ENCODE data around the gene BRI3BP.
"Not testable (repeated sequence)": the region's sequence is repeated elsewhere in the genome, so short reads cannot be mapped to it uniquely, and the experiment has no call there.

The BRI3BP gene

DNA sequence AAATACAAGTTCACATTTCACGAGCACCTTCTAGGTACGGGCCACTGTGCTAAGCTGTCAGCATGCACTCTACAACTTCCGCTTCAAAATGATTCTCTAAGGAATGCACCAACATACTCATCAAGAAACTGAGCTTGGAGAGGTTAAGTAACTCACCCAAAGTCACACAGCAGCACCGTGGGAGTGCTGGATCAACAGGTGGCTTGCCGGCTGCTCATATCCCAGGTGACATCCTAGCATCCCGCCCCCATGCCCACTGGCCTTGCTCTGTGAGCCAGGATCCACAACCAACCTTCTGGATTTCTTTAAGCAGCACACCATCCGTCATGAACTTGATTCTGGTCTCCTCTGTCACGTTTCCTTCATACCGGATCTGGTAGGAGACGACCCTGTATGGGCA is 21.2 kb upstream of the BRI3BP start:
- no peak for DNase-seq (ENCODE audit: low read depth in 1 of 2, low spot score in 1 of 2)

DNA sequence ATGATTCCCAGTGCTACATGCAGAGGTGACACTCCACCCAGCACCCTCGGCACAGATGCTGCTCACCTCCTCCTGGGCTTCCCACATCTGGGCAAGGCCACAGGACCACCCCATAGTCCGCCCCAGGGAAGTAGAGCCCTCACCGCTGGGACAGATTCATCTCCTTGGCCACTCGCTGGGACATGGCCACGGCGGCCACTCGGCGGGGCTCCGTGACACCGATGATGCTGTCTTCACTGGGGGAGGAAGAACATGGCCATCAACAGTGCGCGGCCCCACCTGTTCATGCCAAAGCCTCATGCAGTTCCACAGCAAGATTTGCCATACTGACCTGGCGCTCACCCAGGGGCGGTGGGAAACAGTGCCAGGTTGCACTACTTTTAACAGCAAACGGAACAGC is 18.2 kb upstream of the BRI3BP start:
- no peak for DNase-seq (ENCODE audit: low read depth in 1 of 2, low spot score in 1 of 2)

DNA sequence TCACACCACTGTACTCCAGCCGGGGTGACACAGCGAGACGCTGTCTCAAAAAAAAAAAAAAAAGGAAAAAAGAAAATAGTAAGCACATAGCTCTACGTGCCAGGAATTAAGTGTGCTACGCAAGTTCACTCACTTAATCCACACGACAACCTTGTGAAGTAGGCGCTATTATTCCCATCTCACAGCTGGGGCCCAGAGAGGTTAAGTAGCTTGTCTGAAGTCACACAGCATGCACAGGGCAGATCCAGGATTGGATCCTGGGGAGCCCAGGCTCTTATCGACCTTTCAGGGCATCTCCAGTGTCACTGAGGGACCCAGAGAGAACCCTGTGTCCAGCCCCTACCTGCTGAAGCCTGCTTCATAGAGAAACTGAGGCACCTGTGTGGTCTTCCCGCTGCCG is 16.4 kb upstream of the BRI3BP start:
- DNase-seq (ENCODE audit: low read depth in 1 of 2, low spot score in 1 of 2), result no peak

DNA sequence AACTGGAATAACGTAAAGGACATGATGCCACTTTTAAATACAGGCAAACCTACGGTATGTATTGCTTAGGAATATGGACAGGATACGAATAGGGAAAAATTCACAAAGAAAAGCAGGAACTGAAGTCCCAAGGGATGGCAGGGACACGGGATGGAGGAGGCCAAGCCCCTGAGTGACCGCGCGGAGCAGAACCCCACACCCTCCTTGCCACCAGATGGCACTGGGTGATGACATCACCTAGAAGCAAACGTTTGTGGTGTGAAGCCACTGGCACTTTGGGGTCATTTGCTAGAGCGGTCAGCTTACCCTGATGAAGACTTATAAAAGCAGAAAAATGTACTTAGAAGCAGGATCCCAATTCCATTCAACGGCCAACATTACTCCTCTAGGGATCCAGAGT is 13.9 kb upstream of the BRI3BP start:
- no peak for DNase-seq (ENCODE audit: low read depth in 1 of 2, low spot score in 1 of 2)

DNA sequence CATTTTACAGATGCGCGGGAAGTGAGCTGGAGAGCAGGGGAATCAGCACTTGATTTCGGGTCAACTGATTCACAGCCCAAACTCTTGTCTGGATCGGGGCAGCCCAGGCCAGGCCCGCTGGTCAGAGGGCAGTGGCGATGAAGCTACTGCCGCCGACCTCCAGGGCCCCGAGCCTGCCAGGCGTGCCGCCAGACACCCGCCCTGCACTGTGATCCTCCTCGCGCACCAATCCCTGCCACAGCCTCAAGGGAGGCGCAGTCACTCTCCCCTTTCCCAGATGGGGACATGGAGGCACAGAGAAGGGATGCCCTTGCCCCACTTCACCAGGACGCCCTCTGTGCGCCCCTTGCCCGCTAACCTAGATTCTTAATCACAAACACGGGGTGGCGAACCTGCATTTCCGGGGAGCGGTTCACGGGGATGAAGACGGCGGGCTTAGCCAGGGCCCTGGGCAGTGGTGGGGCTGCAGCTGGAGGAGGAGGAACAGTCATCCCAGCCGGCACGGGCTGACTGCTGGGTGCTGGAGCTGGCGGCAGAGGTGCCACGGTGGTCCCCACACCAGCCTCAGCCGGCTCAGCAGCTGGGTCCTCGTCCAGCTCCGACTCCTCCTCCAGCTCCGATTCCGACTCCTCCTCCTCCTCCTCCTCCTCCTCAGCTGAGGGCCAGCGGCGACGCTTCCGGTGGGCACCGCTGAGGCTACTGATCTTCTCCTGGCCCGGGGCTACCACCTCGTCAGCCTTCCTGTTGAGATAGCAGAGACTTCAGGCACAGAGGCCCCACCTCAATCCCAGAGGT is 13.2 kb upstream of the BRI3BP start:
- DNase-seq (ENCODE audit: low read depth in 1 of 2, low spot score in 1 of 2), result no peak

DNA sequence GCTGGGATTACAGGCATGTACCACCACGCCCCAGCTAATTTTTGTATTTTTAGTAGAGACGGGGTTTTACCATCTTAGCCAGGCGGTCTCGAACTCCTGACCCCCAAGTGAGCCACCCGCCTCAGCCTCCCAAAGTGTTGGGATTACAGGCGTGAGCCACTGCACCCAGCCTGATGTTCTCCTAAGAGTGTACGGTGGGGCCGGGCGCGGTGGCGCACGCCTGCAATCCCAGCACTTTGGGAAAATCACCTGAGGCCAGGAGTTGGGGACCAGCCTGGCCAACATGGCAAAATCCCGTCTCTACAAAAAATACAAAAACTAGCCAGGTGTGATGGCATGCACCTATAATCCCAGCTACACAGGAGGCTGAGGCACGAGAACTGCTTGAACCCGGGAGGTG is 6.6 kb upstream of the BRI3BP start:
- not testable (repeated sequence) for DNase-seq (ENCODE audit: low read depth in 1 of 2, low spot score in 1 of 2)

DNA sequence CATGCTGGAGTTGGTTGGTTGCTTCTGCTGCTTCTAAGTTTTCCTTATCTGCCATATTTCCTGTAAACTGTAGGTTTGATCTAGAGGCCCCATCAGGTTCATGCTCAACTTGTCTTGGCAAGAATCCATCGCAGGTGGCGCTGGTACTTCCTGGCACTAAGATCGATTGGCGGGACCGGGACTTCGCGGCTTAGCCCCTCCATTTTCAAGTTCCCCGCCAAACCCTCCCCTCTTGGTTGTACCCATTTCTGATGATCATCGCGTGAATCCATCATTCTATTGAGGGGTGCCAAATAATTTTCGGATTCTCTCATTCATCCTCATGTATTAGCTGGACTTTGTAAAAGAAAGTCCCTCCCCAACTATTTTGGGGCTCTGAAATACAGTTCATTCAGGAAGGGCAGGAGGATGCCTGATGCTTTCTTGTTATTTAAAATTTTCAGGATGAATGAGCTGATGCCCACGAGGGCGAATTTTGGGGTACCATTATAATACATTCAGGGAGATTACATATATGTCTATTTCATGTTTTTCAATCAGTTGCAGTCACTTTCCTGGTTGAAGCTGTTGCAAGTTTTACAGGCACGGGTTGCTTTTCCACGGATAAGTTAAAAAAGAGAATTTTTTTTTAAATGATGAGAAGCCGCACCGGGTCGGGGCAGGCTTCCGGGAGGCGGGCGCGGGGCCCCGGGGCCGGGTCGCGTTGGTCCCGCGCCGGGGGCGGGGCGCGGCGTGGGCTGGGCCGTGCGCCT is 395 bp upstream of the BRI3BP start:
- DNase-seq (ENCODE audit: low read depth in 1 of 2, low spot score in 1 of 2), result peak; percentile 53 to 70

DNA sequence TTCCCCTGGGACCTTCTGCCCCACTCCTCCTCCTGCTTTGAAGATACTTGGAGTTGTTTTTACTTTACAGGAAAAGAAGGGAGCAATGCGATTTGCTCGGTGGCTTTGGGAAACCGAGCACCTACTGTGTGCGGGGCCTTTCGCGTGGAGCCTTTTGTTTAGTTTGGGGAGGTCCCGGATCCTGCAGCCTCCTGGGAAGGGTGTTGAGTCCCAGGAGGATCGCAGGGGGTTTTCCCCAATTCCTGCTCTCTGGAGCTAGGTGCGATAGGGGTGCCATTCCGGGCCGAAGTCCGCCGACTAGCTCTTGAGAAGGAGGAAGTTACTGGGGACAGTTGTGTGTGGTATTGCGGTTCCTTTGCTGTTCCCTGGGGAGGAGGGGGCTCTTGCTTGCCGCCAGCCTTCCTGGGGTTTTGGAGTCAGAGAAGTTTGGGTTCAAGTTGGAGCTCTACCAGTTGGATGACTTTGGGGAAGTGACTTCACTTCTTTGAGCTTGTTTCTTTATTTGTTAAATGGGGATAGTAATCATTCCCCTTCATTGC is 1.1 kb downstream of the BRI3BP start:
- no peak for DNase-seq (ENCODE audit: low read depth in 1 of 2, low spot score in 1 of 2)

DNA sequence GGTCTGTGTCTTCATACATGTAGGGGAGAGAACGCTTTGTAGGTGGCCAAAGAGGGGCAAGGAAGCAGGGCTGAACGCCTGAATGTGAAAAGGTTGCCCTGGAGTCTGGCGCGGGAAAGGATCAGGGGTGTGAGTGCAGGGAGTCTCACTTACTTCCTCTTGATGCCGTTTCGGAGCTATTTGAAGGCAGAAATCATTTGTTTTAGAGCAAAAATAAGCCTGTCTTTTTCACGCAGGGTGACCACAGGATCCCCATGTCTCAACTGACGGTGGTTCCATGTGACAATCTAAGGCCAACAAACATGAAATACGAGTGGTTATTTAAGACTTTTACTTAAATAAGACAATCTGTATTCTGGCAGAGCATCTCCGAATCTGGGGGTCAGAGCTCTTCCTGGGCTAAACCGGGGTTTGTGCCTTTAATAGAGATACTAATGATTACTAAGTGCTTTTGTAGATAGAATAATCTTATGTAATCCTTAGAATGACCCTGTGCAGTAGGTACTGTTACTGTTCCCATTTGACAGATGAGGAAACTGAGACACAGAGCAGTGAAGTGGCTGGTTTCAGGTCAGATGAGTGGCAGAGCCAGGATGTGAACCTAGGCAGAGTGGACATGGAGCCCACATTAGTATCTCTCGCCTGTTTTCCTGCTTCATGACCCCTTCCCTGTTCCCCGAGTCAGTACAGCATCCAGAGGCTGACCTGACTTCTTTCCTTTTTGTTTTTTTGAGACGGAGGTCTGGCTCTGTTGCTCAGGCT is 1.9 kb downstream of the BRI3BP start:
- DNase-seq (ENCODE audit: low read depth in 1 of 2, low spot score in 1 of 2), result no peak

DNA sequence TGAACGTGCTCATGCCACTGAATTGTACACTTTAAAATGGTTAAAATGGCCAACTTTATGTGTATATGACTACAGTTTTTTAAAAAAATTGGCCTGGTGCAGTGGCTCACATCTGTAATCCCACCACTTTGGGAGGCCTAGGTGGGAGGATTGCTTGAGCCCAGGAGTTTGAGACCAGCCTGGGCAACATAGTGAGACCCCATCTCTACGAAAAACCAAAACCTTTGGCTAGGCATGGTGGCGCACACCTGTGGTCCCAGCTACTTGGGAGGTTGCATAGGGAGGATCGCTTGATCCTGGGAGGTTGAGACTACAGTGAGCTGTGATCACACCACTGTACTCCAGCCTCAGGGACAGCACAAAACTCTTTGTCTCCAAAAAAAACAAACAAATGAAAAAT is 5.3 kb downstream of the BRI3BP start:
- DNase-seq (ENCODE audit: low read depth in 1 of 2, low spot score in 1 of 2), result no peak

DNA sequence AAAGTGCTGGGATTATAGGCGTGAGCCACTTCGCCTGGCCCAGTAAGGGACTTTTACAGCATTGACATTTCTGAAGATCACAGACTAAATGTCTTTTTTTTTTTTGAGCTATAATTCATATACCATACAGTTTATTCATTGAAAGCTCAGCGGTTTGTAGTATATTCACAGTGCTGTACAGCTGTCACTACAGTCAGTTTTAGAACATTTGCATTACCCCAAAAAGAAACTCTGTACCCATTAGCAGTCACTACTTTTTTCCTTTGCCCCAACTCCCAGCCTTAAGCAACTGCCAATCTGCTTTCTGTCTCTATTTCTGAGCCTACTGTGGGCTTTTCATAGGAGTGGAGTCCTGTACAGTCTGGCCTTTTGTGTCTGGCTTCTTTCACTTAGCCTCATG is 8.2 kb downstream of the BRI3BP start:
- no peak for DNase-seq (ENCODE audit: low read depth in 1 of 2, low spot score in 1 of 2)

DNA sequence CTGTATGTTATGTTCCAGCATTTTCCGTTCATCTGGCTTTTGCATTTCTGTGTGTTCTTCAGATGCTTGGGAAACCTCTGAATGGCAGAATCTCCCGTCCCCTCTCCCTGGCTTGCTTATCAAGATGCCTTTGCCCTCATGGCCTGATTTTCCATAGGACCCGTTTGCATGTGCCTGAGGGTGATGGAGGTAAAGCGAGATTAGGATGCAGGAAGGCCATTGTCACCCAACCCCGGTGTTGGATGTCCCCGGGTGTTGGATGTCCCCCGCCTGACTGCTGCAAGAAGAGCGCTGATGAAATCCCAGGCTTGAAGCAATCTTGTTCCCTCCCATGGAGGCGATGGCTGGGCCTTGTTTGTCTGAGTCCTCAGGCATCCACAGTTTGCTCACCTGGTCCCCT is 9.6 kb downstream of the BRI3BP start:
- no peak for DNase-seq (ENCODE audit: low read depth in 1 of 2, low spot score in 1 of 2)

DNA sequence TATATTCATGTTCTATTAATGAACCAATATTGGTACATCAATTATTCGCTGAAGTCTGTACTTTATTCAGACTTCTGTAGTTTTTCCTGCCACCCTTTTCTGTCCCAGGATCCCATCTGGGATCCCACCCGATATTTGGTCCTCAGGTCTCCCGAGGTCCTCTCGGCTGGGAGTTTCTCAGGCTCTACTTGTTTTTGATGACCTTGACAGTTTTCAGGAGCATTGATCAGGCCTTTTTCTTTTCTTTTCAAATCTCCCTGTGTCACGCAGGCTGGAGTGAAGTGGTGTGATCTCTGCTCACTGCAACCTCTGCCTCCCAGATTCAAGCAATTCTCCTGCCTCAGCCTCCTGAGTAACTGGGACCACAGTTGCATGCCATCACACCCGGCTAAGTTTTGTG is 11.2 kb downstream of the BRI3BP start:
- no peak for DNase-seq (ENCODE audit: low read depth in 1 of 2, low spot score in 1 of 2)

DNA sequence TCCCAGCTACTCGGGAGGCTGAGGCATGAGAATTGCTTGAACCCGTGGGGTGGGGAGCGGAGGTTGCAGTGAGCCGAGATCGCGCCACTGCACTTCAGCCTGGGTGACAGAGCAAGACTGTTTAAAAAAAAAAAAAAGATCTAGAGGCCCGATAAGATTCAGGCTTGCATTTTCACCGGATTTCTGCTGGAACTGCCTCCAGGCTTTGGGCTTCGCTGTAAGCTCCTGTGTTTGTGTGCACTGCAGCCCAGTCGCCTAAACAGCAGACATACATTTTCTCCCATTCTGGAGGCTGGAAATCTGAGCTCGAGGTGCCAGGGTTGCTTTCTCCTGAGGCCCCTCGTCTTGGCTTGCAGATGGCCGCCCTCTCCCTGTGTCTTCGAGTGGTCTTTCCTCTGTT is 12.2 kb downstream of the BRI3BP start:
- no peak for DNase-seq (ENCODE audit: low read depth in 1 of 2, low spot score in 1 of 2)

DNA sequence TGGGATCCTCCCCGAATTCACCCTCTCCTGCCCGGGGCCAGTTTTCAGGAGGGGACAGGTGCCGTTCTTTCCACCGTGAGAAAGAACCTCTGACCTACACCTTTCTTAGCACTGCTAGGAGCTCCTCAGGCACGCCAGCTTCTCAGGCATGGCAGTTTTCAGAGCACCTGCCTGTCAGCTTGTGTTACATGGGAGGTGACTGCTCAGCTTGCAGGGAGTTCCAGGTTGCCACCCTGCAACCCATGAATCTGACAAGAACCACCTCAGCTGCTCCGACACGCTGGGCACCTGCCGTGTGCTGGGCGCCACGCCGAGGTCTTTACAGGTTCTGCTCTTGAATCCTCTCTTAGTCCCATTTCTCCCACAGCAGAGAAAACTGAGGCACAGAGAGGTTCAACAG is 12.9 kb downstream of the BRI3BP start:
- DNase-seq (ENCODE audit: low read depth in 1 of 2, low spot score in 1 of 2), result no peak

DNA sequence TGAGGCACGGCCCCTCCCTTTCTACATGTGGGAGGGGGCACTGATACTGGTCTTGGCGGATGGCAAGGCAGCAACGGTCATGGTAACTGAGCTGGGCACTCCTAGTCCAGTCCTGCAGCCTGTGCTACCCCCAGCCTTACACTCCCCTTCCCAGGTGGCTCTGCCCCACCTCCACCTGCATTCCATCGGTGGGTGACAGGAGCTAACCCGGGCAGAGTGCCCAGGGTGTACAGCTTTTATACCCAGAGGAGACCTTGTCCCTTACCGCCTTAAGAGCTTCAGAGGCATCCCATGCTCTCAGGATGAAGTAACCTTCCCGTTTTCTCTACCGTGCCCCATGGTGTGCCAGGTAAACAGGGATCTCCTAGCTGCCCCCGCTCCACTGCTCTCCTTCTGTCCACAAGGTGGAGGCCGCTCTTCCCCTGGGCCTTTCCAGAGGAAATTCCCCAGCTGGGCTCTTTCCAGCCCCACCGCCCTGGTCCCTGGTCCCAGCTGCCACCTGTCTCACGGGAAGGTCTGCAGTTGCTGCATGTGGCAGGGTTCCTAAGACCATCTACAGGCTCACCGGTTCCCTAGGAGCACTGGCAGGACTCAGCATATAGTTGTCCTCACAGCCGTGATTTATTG is 20.5 kb downstream of the BRI3BP start:
- no peak for DNase-seq (ENCODE audit: low read depth in 1 of 2, low spot score in 1 of 2)

DNA sequence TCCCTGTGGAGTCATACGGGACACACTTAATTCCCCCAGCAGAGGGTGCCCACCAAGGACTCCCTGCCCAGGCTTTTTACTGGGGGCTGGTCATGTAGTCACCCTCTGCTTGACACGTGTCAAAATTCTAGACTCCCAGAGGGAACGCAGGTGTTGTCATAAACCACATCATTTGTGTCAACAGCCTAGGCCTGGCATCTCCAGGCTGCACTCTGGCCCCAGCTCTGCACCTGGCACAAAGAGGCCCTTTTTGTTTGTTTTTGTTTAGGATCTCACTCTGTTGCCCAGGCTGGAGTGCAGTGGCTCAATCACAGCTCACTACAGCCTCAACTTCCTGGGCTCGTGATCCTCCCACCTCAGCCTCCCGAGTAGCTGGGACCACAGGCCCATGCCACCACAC is 21.1 kb downstream of the BRI3BP start:
- DNase-seq (ENCODE audit: low read depth in 1 of 2, low spot score in 1 of 2), result no peak

DNA sequence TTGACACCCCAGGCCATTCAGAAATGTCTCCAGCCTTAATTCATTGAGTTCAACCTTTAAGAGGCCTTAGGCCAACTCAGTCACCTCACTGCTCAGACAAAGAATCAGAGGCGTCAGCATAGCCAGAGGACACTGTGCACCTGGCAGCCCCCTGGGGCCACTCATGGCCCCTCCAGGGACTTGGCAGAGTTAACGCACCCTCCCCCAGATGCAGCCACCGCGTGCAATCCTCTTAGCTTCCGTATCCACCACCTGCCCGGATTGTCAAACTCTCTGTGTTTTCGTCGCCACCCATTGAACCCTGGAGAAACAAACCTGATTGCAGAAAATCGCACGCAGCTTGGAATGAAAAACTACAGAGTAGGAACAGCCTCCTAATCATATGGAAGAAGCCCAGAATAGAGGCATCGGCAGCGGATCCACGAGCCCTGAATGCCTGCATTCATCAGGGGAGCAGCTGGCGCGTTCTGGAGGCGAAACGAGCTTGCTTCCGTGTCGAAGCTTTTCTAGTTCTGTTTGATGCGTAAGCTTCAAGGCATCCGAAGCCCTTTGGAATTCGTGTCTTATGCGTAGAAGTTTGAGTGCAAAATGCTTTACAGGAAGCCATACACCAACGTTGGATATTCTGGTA is 22.4 kb downstream of the BRI3BP start:
- no peak for DNase-seq (ENCODE audit: low read depth in 1 of 2, low spot score in 1 of 2)

DNA sequence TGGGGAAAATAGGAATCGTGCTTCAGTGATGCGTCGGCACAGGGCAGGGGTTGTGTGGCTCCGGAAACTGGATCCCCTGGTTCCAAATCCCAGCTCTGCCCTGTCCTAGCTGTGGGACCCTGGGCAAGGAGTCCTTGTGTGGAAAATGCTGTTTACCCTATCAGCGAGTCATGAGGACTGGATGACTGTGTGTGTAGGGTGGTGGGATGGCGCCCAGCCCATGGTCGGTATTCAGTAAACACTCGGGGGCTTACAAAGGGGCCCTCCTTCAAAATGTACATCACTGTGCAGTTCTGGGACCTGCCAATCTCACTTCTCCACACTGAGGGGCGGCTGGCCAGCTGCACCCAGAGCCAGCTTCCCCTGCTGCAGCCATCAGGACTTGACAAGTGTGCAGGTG is 24.4 kb downstream of the BRI3BP start:
- DNase-seq (ENCODE audit: low read depth in 1 of 2, low spot score in 1 of 2), result no peak

DNA sequence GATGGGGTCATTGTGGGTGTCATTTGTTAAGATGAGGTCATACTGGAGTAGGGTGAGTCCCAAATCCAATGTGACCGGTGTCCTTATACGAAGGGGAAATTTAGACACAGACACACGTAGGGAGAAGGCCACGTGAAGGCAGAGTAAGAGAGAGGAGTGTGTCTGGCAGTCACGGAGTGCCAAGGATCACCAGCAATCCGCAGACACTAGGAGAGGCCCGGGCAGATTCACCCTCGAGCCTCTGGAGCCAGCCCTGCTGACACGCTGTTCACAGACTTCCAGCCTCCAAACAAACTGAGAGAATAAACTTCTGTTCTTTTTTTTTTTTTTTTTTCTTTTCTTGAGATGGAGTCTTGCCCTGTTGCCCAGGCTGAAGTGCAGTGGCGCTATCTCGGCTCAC is 24.9 kb downstream of the BRI3BP start:
- DNase-seq (ENCODE audit: low read depth in 1 of 2, low spot score in 1 of 2), result no peak

DNA sequence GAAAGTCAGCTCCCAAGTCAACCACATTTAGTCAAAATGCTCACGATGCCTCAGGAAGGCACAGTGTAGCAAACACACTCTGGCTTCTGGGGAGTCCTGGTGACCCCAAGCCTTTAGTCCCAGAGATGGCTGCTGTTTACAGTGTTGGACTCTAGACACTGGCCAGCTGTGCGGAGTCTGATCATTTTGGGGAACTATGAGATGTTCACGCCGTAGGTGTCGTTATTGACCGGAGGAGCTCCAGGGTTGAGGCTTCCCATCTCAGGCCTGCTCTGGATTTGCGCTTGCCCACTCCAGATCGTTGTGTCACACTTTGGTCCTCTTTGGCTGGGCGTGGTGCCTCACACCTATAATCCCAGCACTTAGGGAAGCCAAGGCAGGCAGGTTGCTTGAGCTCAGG is 27.7 kb downstream of the BRI3BP start:
- no peak for DNase-seq (ENCODE audit: low read depth in 1 of 2, low spot score in 1 of 2)
